Skeletal muscle satellite cell (primary cell): Measurements from ENCODE around the gene IFI44. TPM values are rescaled to one million over a fixed set of nuclear protein-coding genes. Genes with fewer than 3 reads are reported as not detected.

ENCODE experiments used
- H3K27me3 ChIP-seq: 2 replicates; pipeline ENCODE4 v1.7.0; 2013; ENCODE audit warnings: low read length; ENCODE audit not compliant: control insufficient read depth, insufficient read depth
- H3K36me3 ChIP-seq: 2 replicates; pipeline ENCODE4 v1.7.0; 2013; ENCODE audit warnings: mild to moderate bottlenecking, control low read depth, low read length; ENCODE audit not compliant: insufficient read depth
- H3K4me1 ChIP-seq: 2 replicates; pipeline ENCODE4 v1.7.0; 2013; ENCODE audit warnings: low read length; ENCODE audit not compliant: control insufficient read depth, insufficient read depth
- H3K4me2 ChIP-seq: 2 replicates; pipeline ENCODE4 v1.7.0; 2013; ENCODE audit warnings: mild to moderate bottlenecking, low read length
- H3K4me3 ChIP-seq: 2 replicates; pipeline ENCODE4 v1.7.0; 2013; ENCODE audit warnings: low read length
- H3K9ac ChIP-seq: 2 replicates; pipeline ENCODE4 v1.7.0; 2013; ENCODE audit warnings: mild to moderate bottlenecking, low read depth, low read length, moderate library complexity
- H3K9me3 ChIP-seq: replicated peaks from 2 replicates; pipeline ENCODE4 v1.7.0; 2013; ENCODE audit warnings: mild to moderate bottlenecking, control low read depth, low read length
- total RNA-seq: library from RNA; depleted of rRNA; stranded (reverse); fragments of >200 nt; gene quantifications from 2 replicates; pipeline ENCODE4 v1.2.3, GENCODE V29; 2012; rRNA removed

Gene IFI44
- total RNA-seq, result 30.7 and 46.1 TPM in 2 replicates

GRCh38 chr1:78649628-78650027 is at the start of gene IFI44:
Gene IFI44 (plus strand): TSS chr1:78649831. CDS start chr1:78650196, 365 bp downstream.
- Histone ChIP-seq H3K4me2 (peak within 1 kb of the TSS; percentile 67), H3K36me3 (no peaks in the 10 kb centered on the region), H3K4me1 (no peaks in the 10 kb centered on the region), H3K4me3 (peak within 1 kb of the TSS; percentile 62), H3K9me3 (no peaks in the 10 kb centered on the region), H3K27me3 (no peaks in the 10 kb centered on the region), H3K9ac (peak within 1 kb of the TSS; percentile 63)

- no peak overlapping the region for H3K4me3 ChIP-seq
- no peaks in the 10 kb centered on the region for H3K4me1 ChIP-seq
- no peak overlapping the region for H3K9ac ChIP-seq
- H3K27me3 ChIP-seq, result no peaks in the 10 kb centered on the region
- no peak overlapping the region for H3K4me2 ChIP-seq
- H3K36me3 ChIP-seq, result no peaks in the 10 kb centered on the region
- H3K9me3 ChIP-seq, result no peaks in the 10 kb centered on the region
These were observed 48.6 kb upstream of the IFI44 start for GRCh38 chr1:78601068-78601467.

GRCh38 chr1:78603206-78603605 is 46.4 kb upstream of the IFI44 start:
- no peak overlapping the region for H3K9ac ChIP-seq

GRCh38 chr1:78604643-78605042 is 45.0 kb upstream of the IFI44 start:
- H3K9me3 ChIP-seq, result no peaks in the 10 kb centered on the region
- peaks cover 12% of the 10 kb centered on the region for H3K4me1 ChIP-seq
- H3K4me3 ChIP-seq, result no peak overlapping the region
- H3K9ac ChIP-seq, result no peak overlapping the region
- H3K27me3 ChIP-seq, result no peaks in the 10 kb centered on the region
- H3K36me3 ChIP-seq, result no peaks in the 10 kb centered on the region
- no peak overlapping the region for H3K4me2 ChIP-seq

More at GRCh38 chr1:78603206-78603605, 46.4 kb upstream of the IFI44 start:
- Histone ChIP-seq H3K4me3 (no peak overlapping the region), H3K9me3 (no peaks in the 10 kb centered on the region), H3K4me1 (peaks cover 12% of the 10 kb centered on the region), H3K4me2 (no peak overlapping the region), H3K27me3 (no peaks in the 10 kb centered on the region), H3K36me3 (no peaks in the 10 kb centered on the region)

GRCh38 chr1:78606274-78606673 is 43.4 kb upstream of the IFI44 start:
- H3K27me3 ChIP-seq, result no peaks in the 10 kb centered on the region
- H3K4me1 ChIP-seq, result peaks cover 12% of the 10 kb centered on the region
- H3K36me3 ChIP-seq, result no peaks in the 10 kb centered on the region
- H3K4me3 ChIP-seq, result no peak overlapping the region
- no peaks in the 10 kb centered on the region for H3K9me3 ChIP-seq
- no peak overlapping the region for H3K4me2 ChIP-seq
- no peak overlapping the region for H3K9ac ChIP-seq

GRCh38 chr1:78607334-78607927 is 42.2 kb upstream of the IFI44 start:
- H3K9me3 ChIP-seq, result no peaks in the 10 kb centered on the region
- H3K9ac ChIP-seq, result no peak overlapping the region
- no peak overlapping the region for H3K4me2 ChIP-seq
- peaks cover 12% of the 10 kb centered on the region for H3K4me1 ChIP-seq
- no peak overlapping the region for H3K4me3 ChIP-seq
- no peaks in the 10 kb centered on the region for H3K27me3 ChIP-seq
- H3K36me3 ChIP-seq, result no peaks in the 10 kb centered on the region

- Histone ChIP-seq H3K4me2 (no peak overlapping the region), H3K4me3 (no peak overlapping the region), H3K27me3 (no peaks in the 10 kb centered on the region), H3K9ac (no peak overlapping the region), H3K36me3 (no peaks in the 10 kb centered on the region), H3K4me1 (peaks cover 12% of the 10 kb centered on the region), H3K9me3 (no peaks in the 10 kb centered on the region)
These were observed 41.7 kb upstream of the IFI44 start for GRCh38 chr1:78607944-78608343.

GRCh38 chr1:78617615-78618026 is 32.0 kb upstream of the IFI44 start:
- H3K4me2 ChIP-seq, result peak overlapping the region; percentile 43
- H3K4me1 ChIP-seq, result peaks cover 22% of the 10 kb centered on the region
- no peaks in the 10 kb centered on the region for H3K9me3 ChIP-seq
- no peaks in the 10 kb centered on the region for H3K36me3 ChIP-seq
- no peaks in the 10 kb centered on the region for H3K27me3 ChIP-seq
- H3K9ac ChIP-seq, result no peak overlapping the region
- H3K4me3 ChIP-seq, result no peak overlapping the region

GRCh38 chr1:78619032-78619431 is 30.6 kb upstream of the IFI44 start:
- Histone ChIP-seq H3K27me3 (no peaks in the 10 kb centered on the region), H3K9me3 (no peaks in the 10 kb centered on the region), H3K9ac (peak overlapping the region; percentile 79), H3K4me3 (peak overlapping the region; percentile 69), H3K4me2 (peak overlapping the region; percentile 91), H3K36me3 (no peaks in the 10 kb centered on the region), H3K4me1 (peaks cover 22% of the 10 kb centered on the region)

GRCh38 chr1:78619446-78619802 is 30.2 kb upstream of the IFI44 start:
- H3K4me1 ChIP-seq, result peaks cover 22% of the 10 kb centered on the region
- no peaks in the 10 kb centered on the region for H3K36me3 ChIP-seq
- H3K27me3 ChIP-seq, result no peaks in the 10 kb centered on the region
- peak overlapping the region; percentile 91 for H3K4me2 ChIP-seq
- no peaks in the 10 kb centered on the region for H3K9me3 ChIP-seq
- H3K9ac ChIP-seq, result peak overlapping the region; percentile 79
- peak overlapping the region; percentile 69 for H3K4me3 ChIP-seq

GRCh38 chr1:78619803-78620579 is 29.6 kb upstream of the IFI44 start, which contains the start of gene IFI44L:
Gene IFI44L (plus strand): TSS chr1:78620448. CDS start chr1:78627916, 7,468 bp downstream.
- Histone ChIP-seq H3K27me3 (no peaks in the 10 kb centered on the region), H3K4me2 (peak within 1 kb of the TSS; percentile 91), H3K9me3 (no peaks in the 10 kb centered on the region), H3K36me3 (no peaks in the 10 kb centered on the region), H3K9ac (peak within 1 kb of the TSS; percentile 79), H3K4me1 (peaks cover 22% of the 10 kb centered on the region), H3K4me3 (peak within 1 kb of the TSS; percentile 69)
